ENCODE data around the gene GSTO2.

GSTO2 gene

DNA sequence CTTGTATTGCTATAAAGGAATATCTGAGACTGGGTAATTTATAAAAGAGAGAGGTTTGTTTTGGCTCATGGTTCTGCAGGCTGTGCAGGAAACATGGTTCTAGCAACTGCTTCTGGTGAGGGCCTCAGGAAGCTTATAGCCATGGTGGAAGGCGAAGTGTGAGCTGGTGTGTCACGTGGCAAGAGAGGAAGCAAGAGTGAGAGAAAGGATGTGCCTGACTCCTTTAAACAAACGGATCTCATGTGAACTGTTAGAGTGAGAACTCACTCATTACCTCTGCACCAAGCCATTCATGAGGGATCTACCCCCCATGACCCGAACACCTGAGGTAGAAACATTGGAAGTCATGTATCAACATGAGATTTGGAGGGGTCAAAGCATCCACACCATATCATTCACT, 77.0 kb downstream of the GSTO2 start:
- no peak for DNase-seq

- DNase-seq, result no peak
These were observed 78.5 kb downstream of the GSTO2 start for GRCh38 chr10:104347295-104348045.

- DNase-seq, result no peak
These were observed 79.6 kb downstream of the GSTO2 start for GRCh38 chr10:104348601-104349000.

DNA sequence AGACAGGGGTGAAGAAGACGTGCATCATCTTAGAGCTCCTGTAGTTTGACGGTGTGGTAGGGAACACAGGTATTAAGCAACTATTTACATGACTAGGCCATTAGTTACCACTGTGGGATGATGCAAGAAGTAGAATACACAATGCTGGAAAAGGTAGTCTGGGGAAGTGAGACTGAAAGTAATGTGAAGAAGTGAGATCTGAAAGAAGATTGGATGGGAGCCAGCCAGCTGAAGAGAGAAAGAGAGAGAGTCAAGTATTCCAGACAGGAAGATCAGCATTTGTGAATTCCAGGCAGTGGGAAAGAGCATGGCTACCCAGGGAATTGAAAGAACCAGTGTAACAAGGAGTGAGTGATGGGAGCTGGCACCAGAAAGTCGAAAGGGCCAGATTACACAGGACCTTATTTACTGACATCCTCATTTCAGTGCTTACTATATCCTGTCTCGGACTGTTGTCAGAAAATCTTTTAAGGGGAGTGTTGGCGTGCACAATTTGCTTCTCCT, 80.7 kb downstream of the GSTO2 start:
- DNase-seq, result no peak

DNA sequence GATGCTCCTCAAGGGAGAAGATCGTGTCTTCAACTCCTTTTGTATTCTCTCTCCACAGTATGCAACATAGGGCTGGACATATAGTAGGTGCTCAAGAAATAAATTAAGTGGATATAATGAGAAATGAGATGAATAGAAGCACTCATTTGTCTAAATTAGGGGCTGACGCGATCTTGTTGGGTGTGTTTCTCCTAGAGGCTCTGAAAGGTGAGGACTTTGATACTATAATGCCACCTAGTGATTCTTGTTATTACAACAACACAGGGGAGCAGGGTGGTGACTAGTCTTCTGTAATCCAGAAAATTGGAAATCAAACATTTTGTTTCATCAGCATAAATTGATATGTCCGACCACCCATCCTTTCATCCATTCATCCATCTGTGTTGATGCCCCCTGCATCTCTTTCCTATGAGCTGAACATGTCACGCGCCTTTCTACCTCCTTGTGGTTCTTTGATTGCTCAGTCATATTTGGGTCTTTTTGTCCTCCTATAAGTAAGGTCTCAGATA, 81.2 kb downstream of the GSTO2 start:
- DNase-seq, result peak; percentile 28

- no peak for DNase-seq
These were observed 82.2 kb downstream of the GSTO2 start for GRCh38 chr10:104351061-104351702.

- DNase-seq, result peak; percentile 13
These were observed 82.9 kb downstream of the GSTO2 start for GRCh38 chr10:104351919-104352318.

- peak; percentile 58 for DNase-seq
These were observed 84.5 kb downstream of the GSTO2 start, which contains the start of gene CFAP58 for GRCh38 chr10:104353325-104354048. CFAP58 (plus strand) TSS chr10:104353833; CDS start chr10:104353898, 65 bp downstream.

Measured in NCI-H1105 treated with DMSO at 0.1 percent for 48 hours (cell line).